GM18951 (cell line): ENCODE measurements around the gene IFT122.

ENCODE experiments used
- POLR2A ChIP-seq: IDR thresholded peaks from 4 replicates; pipeline ENCODE4 v1.6.1; 2011; ENCODE audit warnings: mild to moderate bottlenecking; ENCODE audit not compliant: insufficient read length, insufficient read depth; ENCODE audit errors: extremely low read depth
- in situ Hi-C: fragments of 300-500 bp; cut with MboI; formaldehyde crosslinking; loops from one replicate; pipeline ENCODE4 v1.12.0; 2022; ENCODE audit warnings: low sequenced_read_pairs, mixed read lengths, inconsistent platforms; ENCODE audit not compliant: unreplicated experiment

The IFT122 gene

GRCh38 chr3:129481766-129482332 is 41.8 kb downstream of the IFT122 start:
- TF ChIP-seq POLR2A: no peak
- in situ Hi-C loops: loop anchor here (25.0 kb wide), 2 partner anchors 355 to 455 kb away; no protein-coding TSS in a partner anchor

GRCh38 chr3:129482721-129483120 is 42.7 kb downstream of the IFT122 start:
- TF ChIP-seq POLR2A: no peak
- in situ Hi-C loops: loop anchor here (25.0 kb wide), 2 partner anchors 355 to 455 kb away; no protein-coding TSS in a partner anchor

- TF ChIP-seq POLR2A: no peak
- in situ Hi-C loops: loop anchor here (25.0 kb wide), 2 partner anchors 353 to 453 kb away; no protein-coding TSS in a partner anchor
Measured at GRCh38 chr3:129483870-129484269, 43.8 kb downstream of the IFT122 start.

GRCh38 chr3:129485146-129485545 is 45.1 kb downstream of the IFT122 start:
- in situ Hi-C loops: loop anchor here (25.0 kb wide), 2 partner anchors 352 to 452 kb away; no protein-coding TSS in a partner anchor

- no peak for TF ChIP-seq POLR2A
- in situ Hi-C loops: loop anchor here (25.0 kb wide), 2 partner anchors 351 to 451 kb away; no protein-coding TSS in a partner anchor
Measured at GRCh38 chr3:129485721-129486663, 46.0 kb downstream of the IFT122 start.

GRCh38 chr3:129486664-129487035 is 46.6 kb downstream of the IFT122 start:
- in situ Hi-C loops: loop anchor here (25.0 kb wide), 2 partner anchors 351 to 451 kb away; no protein-coding TSS in a partner anchor

GRCh38 chr3:129487183-129487867 is 47.3 kb downstream of the IFT122 start:
- TF ChIP-seq POLR2A: no peak
- in situ Hi-C loops: loop anchor here (25.0 kb wide), 2 partner anchors 350 to 450 kb away; no protein-coding TSS in a partner anchor

More at GRCh38 chr3:129486664-129487035, 46.6 kb downstream of the IFT122 start:
- TF ChIP-seq POLR2A: no peak

- in situ Hi-C loops: loop anchor here (25.0 kb wide), 2 partner anchors 349 to 449 kb away; no protein-coding TSS in a partner anchor
Measured at GRCh38 chr3:129487868-129488335, 47.9 kb downstream of the IFT122 start.

GRCh38 chr3:129489258-129489657 is 49.2 kb downstream of the IFT122 start:
- in situ Hi-C loops: loop anchor here (25.0 kb wide), 2 partner anchors 348 to 448 kb away; no protein-coding TSS in a partner anchor

- TF ChIP-seq POLR2A: no peak
- in situ Hi-C loops: loop anchor here (25.0 kb wide), 2 partner anchors 347 to 447 kb away; no protein-coding TSS in a partner anchor
Measured at GRCh38 chr3:129490273-129490675, 50.2 kb downstream of the IFT122 start.

GRCh38 chr3:129491077-129491476 is 51.1 kb downstream of the IFT122 start:
- in situ Hi-C loops: loop anchor here (25.0 kb wide), 2 partner anchors 346 to 446 kb away; no protein-coding TSS in a partner anchor

GRCh38 chr3:129491794-129492193 is 51.8 kb downstream of the IFT122 start:
- TF ChIP-seq POLR2A: no peak
- in situ Hi-C loops: loop anchor here (25.0 kb wide), 2 partner anchors 346 to 446 kb away; no protein-coding TSS in a partner anchor

GRCh38 chr3:129492691-129493090 is 52.7 kb downstream of the IFT122 start:
- TF ChIP-seq POLR2A: no peak
- in situ Hi-C loops: loop anchor here (25.0 kb wide), 2 partner anchors 345 to 445 kb away; no protein-coding TSS in a partner anchor
